ENCODE measurements around the gene ADAMTS8.

- TF ChIP-seq POLR2A (IDR thresholded peaks at IDR 0.05), result no peak
- TF ChIP-seq, protein P1, sequence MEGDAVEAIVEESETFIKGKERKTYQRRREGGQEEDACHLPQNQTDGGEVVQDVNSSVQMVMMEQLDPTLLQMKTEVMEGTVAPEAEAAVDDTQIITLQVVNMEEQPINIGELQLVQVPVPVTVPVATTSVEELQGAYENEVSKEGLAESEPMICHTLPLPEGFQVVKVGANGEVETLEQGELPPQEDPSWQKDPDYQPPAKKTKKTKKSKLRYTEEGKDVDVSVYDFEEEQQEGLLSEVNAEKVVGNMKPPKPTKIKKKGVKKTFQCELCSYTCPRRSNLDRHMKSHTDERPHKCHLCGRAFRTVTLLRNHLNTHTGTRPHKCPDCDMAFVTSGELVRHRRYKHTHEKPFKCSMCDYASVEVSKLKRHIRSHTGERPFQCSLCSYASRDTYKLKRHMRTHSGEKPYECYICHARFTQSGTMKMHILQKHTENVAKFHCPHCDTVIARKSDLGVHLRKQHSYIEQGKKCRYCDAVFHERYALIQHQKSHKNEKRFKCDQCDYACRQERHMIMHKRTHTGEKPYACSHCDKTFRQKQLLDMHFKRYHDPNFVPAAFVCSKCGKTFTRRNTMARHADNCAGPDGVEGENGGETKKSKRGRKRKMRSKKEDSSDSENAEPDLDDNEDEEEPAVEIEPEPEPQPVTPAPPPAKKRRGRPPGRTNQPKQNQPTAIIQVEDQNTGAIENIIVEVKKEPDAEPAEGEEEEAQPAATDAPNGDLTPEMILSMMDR (IDR thresholded peaks at IDR 0.05), result no peak
Measured at GRCh38 chr11:130435671-130436070, 7.3 kb upstream of the ADAMTS8 start.
